ENCODE measurements around the gene HS6ST2.

HS6ST2 gene

DNA sequence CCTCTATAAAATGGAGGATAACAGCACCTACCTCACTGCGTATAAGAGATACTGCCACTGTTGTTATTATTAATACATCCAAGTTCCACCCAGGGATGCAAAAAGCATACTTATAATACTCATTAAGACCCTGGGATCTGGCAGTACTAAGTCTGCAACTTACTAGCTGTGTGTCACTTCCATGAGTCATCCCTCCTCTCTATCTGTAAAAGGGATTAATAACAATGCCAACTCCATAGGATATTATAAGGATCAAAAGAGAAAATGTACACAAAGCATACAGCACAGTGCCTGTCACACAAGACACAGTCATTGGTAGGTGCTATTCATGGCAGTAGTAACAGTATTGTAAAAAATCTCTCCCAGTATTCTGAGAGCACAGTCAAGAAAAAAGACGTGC, 216.7 kb downstream of the HS6ST2 start:
- Histone ChIP-seq H3K36me3 (ENCODE audit: insufficient read depth, low read length) (no peaks in the 10 kb centered on the region), H3K27ac (ENCODE audit: low read depth, low read length) (no peak overlapping the region), H3K27me3 (ENCODE audit: insufficient read depth, low read length) (no peaks in the 10 kb centered on the region), H3K4me1 (ENCODE audit: control insufficient read depth, insufficient read depth, low read length, unreplicated experiment) (no peaks in the 10 kb centered on the region), H2AFZ (ENCODE audit: low read length, unreplicated experiment) (no peak overlapping the region), H3K79me2 (ENCODE audit: control insufficient read depth, insufficient read depth, low read length, unreplicated experiment) (no peaks in the 10 kb centered on the region), H3K4me3 (ENCODE audit: low read depth, low read length) (no peak overlapping the region)

DNA sequence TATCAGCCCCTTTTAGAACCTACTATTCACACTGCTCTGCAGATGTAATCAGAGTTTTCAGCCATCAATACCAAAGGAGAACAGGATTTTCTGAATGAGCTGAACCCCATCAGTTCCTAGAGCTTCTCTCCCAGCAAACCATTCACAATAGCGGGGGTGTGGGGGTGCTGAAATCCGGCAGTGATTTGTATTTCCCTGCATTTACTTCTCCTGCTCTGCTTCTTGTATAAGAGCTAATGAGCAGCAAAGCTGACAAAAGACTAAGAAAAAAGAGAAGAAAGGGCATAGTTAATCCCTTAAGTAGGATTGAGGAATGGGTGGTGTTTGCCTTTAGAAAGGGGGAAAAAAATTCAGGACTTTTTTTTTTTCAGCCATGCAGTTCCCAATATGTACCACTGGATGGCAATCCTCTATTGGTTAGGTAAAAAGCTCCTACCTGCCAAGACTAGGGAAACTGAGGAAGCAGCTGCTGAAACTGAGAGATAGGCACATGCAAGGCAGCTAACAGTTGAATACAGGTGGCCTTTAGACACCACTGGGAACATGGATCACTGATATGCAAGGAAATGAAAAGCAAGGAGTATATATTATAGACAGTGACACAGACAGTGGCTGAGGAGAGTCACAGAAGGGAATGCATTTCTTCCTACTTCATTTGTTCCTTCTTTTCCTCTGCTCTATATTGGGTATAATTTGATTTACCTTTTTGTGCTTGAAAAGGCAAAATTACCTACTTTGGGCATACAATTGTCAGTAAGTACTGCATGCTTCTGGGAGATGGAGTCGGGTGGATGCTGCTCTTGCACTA, 217.9 kb downstream of the HS6ST2 start:
- H3K4me3 ChIP-seq (ENCODE audit: low read depth, low read length), result no peak overlapping the region
- no peaks in the 10 kb centered on the region for H3K36me3 ChIP-seq (ENCODE audit: insufficient read depth, low read length)
- no peaks in the 10 kb centered on the region for H3K79me2 ChIP-seq (ENCODE audit: control insufficient read depth, insufficient read depth, low read length, unreplicated experiment)
- no peak overlapping the region for H3K27ac ChIP-seq (ENCODE audit: low read depth, low read length)
- H3K4me1 ChIP-seq (ENCODE audit: control insufficient read depth, insufficient read depth, low read length, unreplicated experiment), result no peaks in the 10 kb centered on the region
- H3K27me3 ChIP-seq (ENCODE audit: insufficient read depth, low read length), result no peaks in the 10 kb centered on the region
- H2AFZ ChIP-seq (ENCODE audit: low read length, unreplicated experiment), result no peak overlapping the region

GRCh38 chrX:132738951-132739350, 219.5 kb downstream of the HS6ST2 start:
- H2AFZ ChIP-seq (ENCODE audit: low read length, unreplicated experiment), result no peak overlapping the region
- H3K4me1 ChIP-seq (ENCODE audit: control insufficient read depth, insufficient read depth, low read length, unreplicated experiment), result no peaks in the 10 kb centered on the region

DNA sequence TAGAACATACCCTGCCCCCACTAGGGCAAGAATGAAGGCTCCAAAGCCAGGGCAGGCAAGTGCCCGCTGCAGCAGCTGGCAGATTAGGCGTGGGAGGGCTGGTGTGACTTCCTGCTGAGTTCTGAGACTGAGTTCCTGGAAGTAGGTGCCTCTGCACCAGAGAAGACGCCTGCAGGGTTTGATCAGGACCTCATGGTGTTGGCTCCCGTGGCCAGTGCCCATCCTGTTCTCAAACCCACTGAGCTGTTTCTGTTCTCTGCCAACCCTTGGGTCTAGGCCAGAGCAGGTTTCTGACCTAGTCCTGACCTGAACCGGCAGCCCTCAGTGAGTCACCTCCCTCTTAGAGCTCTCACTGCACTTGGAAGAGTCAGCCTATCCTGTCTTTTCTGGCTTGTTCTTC, 220.7 kb downstream of the HS6ST2 start:
- Histone ChIP-seq H3K4me3 (ENCODE audit: low read depth, low read length) (no peak overlapping the region), H3K79me2 (ENCODE audit: control insufficient read depth, insufficient read depth, low read length, unreplicated experiment) (no peaks in the 10 kb centered on the region), H3K27me3 (ENCODE audit: insufficient read depth, low read length) (no peaks in the 10 kb centered on the region), H3K4me1 (ENCODE audit: control insufficient read depth, insufficient read depth, low read length, unreplicated experiment) (no peaks in the 10 kb centered on the region), H3K27ac (ENCODE audit: low read depth, low read length) (no peak overlapping the region), H3K36me3 (ENCODE audit: insufficient read depth, low read length) (no peaks in the 10 kb centered on the region), H2AFZ (ENCODE audit: low read length, unreplicated experiment) (no peak overlapping the region)

More at GRCh38 chrX:132738951-132739350, 219.5 kb downstream of the HS6ST2 start:
- H3K4me3 ChIP-seq (ENCODE audit: low read depth, low read length), result no peak overlapping the region
- H3K79me2 ChIP-seq (ENCODE audit: control insufficient read depth, insufficient read depth, low read length, unreplicated experiment), result no peaks in the 10 kb centered on the region
- H3K36me3 ChIP-seq (ENCODE audit: insufficient read depth, low read length), result no peaks in the 10 kb centered on the region
- no peaks in the 10 kb centered on the region for H3K27me3 ChIP-seq (ENCODE audit: insufficient read depth, low read length)
- no peak overlapping the region for H3K27ac ChIP-seq (ENCODE audit: low read depth, low read length)

- no peak overlapping the region for H2AFZ ChIP-seq (ENCODE audit: low read length, unreplicated experiment)
- no peak overlapping the region for H3K27ac ChIP-seq (ENCODE audit: low read depth, low read length)
- no peaks in the 10 kb centered on the region for H3K27me3 ChIP-seq (ENCODE audit: insufficient read depth, low read length)
- H3K79me2 ChIP-seq (ENCODE audit: control insufficient read depth, insufficient read depth, low read length, unreplicated experiment), result no peaks in the 10 kb centered on the region
- no peak overlapping the region for H3K4me3 ChIP-seq (ENCODE audit: low read depth, low read length)
- H3K36me3 ChIP-seq (ENCODE audit: insufficient read depth, low read length), result no peaks in the 10 kb centered on the region
- H3K4me1 ChIP-seq (ENCODE audit: control insufficient read depth, insufficient read depth, low read length, unreplicated experiment), result no peaks in the 10 kb centered on the region
Measured at GRCh38 chrX:132732236-132732635, 226.2 kb downstream of the HS6ST2 start.

GRCh38 chrX:132730726-132731125, 227.7 kb downstream of the HS6ST2 start:
- H3K27me3 ChIP-seq (ENCODE audit: insufficient read depth, low read length), result no peaks in the 10 kb centered on the region
- no peak overlapping the region for H3K4me3 ChIP-seq (ENCODE audit: low read depth, low read length)
- H2AFZ ChIP-seq (ENCODE audit: low read length, unreplicated experiment), result no peak overlapping the region
- H3K4me1 ChIP-seq (ENCODE audit: control insufficient read depth, insufficient read depth, low read length, unreplicated experiment), result no peaks in the 10 kb centered on the region
- H3K79me2 ChIP-seq (ENCODE audit: control insufficient read depth, insufficient read depth, low read length, unreplicated experiment), result no peaks in the 10 kb centered on the region
- H3K27ac ChIP-seq (ENCODE audit: low read depth, low read length), result no peak overlapping the region
- H3K36me3 ChIP-seq (ENCODE audit: insufficient read depth, low read length), result no peaks in the 10 kb centered on the region

- Histone ChIP-seq H3K27ac (ENCODE audit: low read depth, low read length) (no peak overlapping the region), H3K79me2 (ENCODE audit: control insufficient read depth, insufficient read depth, low read length, unreplicated experiment) (no peaks in the 10 kb centered on the region), H2AFZ (ENCODE audit: low read length, unreplicated experiment) (no peak overlapping the region)
Measured at GRCh38 chrX:132730266-132730665, 228.2 kb downstream of the HS6ST2 start.

GRCh38 chrX:132728296-132728695, 230.1 kb downstream of the HS6ST2 start:
- H3K27me3 ChIP-seq (ENCODE audit: insufficient read depth, low read length), result no peaks in the 10 kb centered on the region
- no peaks in the 10 kb centered on the region for H3K79me2 ChIP-seq (ENCODE audit: control insufficient read depth, insufficient read depth, low read length, unreplicated experiment)
- H3K4me1 ChIP-seq (ENCODE audit: control insufficient read depth, insufficient read depth, low read length, unreplicated experiment), result no peaks in the 10 kb centered on the region
- H3K4me3 ChIP-seq (ENCODE audit: low read depth, low read length), result no peak overlapping the region
- H3K36me3 ChIP-seq (ENCODE audit: insufficient read depth, low read length), result no peaks in the 10 kb centered on the region
- no peak overlapping the region for H2AFZ ChIP-seq (ENCODE audit: low read length, unreplicated experiment)
- H3K27ac ChIP-seq (ENCODE audit: low read depth, low read length), result no peak overlapping the region

More at GRCh38 chrX:132730266-132730665, 228.2 kb downstream of the HS6ST2 start:
- H3K27me3 ChIP-seq (ENCODE audit: insufficient read depth, low read length), result no peaks in the 10 kb centered on the region
- H3K4me1 ChIP-seq (ENCODE audit: control insufficient read depth, insufficient read depth, low read length, unreplicated experiment), result no peaks in the 10 kb centered on the region
- no peaks in the 10 kb centered on the region for H3K36me3 ChIP-seq (ENCODE audit: insufficient read depth, low read length)
- H3K4me3 ChIP-seq (ENCODE audit: low read depth, low read length), result no peak overlapping the region

DNA sequence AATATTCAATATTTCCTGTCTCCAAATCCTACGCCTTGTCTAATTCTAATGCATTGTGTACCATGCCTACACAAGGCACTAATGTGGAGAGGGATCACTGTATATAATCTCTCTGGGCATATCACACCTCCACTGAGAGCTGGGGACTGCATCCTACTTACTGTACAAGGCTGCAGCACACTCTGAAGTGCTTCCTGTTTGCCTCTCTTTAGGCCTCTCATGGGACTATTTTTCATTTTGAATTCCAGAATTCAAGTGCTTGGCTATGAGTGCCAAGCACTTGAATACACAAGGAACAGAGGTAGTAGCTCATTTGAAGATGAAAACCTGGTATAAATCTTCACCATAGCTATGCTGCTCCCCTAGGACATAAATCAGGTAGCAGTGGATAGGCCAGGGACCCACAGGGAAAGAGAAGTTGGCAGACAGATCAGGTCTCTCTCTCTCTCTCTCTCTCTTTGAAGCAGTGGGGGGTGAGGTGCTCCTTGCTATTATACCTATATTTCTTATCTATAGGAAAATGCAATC, 239.9 kb downstream of the HS6ST2 start:
- H3K36me3 ChIP-seq (ENCODE audit: insufficient read depth, low read length), result no peaks in the 10 kb centered on the region
- H3K27ac ChIP-seq (ENCODE audit: low read depth, low read length), result no peak overlapping the region
- no peaks in the 10 kb centered on the region for H3K4me1 ChIP-seq (ENCODE audit: control insufficient read depth, insufficient read depth, low read length, unreplicated experiment)
- H3K79me2 ChIP-seq (ENCODE audit: control insufficient read depth, insufficient read depth, low read length, unreplicated experiment), result no peaks in the 10 kb centered on the region
- no peaks in the 10 kb centered on the region for H3K27me3 ChIP-seq (ENCODE audit: insufficient read depth, low read length)
- H2AFZ ChIP-seq (ENCODE audit: low read length, unreplicated experiment), result no peak overlapping the region
- H3K4me3 ChIP-seq (ENCODE audit: low read depth, low read length), result no peak overlapping the region

- H3K36me3 ChIP-seq (ENCODE audit: insufficient read depth, low read length), result no peaks in the 10 kb centered on the region
- H3K27ac ChIP-seq (ENCODE audit: low read depth, low read length), result no peak overlapping the region
- no peak overlapping the region for H2AFZ ChIP-seq (ENCODE audit: low read length, unreplicated experiment)
- no peaks in the 10 kb centered on the region for H3K4me1 ChIP-seq (ENCODE audit: control insufficient read depth, insufficient read depth, low read length, unreplicated experiment)
- H3K79me2 ChIP-seq (ENCODE audit: control insufficient read depth, insufficient read depth, low read length, unreplicated experiment), result no peaks in the 10 kb centered on the region
- H3K4me3 ChIP-seq (ENCODE audit: low read depth, low read length), result no peak overlapping the region
- H3K27me3 ChIP-seq (ENCODE audit: insufficient read depth, low read length), result no peaks in the 10 kb centered on the region
Measured at GRCh38 chrX:132716006-132716405, 242.4 kb downstream of the HS6ST2 start.

DNA sequence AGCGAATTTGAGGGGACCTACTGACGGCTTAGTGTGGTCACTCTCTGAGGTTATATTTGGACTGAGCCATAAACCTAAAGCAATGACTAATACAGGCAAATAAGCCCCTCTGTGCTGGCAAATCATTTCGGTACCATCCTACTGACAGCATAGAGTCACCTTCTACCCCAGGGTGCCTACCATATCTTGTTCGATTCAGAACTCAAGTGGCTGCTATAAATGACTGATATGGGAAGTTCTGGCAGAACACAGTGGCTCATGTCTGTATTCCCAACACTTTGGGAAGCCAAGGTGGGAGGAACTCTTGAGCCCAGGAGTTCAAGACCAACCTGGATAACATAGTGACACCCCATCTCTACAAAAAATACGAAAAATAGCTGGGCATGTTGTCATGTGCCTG, 243.5 kb downstream of the HS6ST2 start:
- H3K4me3 ChIP-seq (ENCODE audit: low read depth, low read length), result no peak overlapping the region
- H2AFZ ChIP-seq (ENCODE audit: low read length, unreplicated experiment), result no peak overlapping the region
- H3K27ac ChIP-seq (ENCODE audit: low read depth, low read length), result no peak overlapping the region
- no peaks in the 10 kb centered on the region for H3K27me3 ChIP-seq (ENCODE audit: insufficient read depth, low read length)
- no peaks in the 10 kb centered on the region for H3K79me2 ChIP-seq (ENCODE audit: control insufficient read depth, insufficient read depth, low read length, unreplicated experiment)
- no peaks in the 10 kb centered on the region for H3K4me1 ChIP-seq (ENCODE audit: control insufficient read depth, insufficient read depth, low read length, unreplicated experiment)
- H3K36me3 ChIP-seq (ENCODE audit: insufficient read depth, low read length), result no peaks in the 10 kb centered on the region

Data from ACC112 (cell line).